H9 (cell line): Measurements from ENCODE around the gene TEAD1. TPM values are rescaled to one million over a fixed set of nuclear protein-coding genes. Genes with fewer than 3 reads are reported as not detected.

Source experiments
- DNase-seq: peaks from one replicate; pipeline ENCODE4 v3.0.0-alpha.2; 2017
- H2AFZ ChIP-seq: one replicate; pipeline ENCODE4 v1.6.1; 2013; ENCODE audit warnings: mild to moderate bottlenecking, low read length, control low read depth, moderate library complexity
- H2AK5ac ChIP-seq: 2 replicates; pipeline ENCODE4 v1.6.1; 2013; ENCODE audit warnings: low read length, control low read depth, mixed read lengths; ENCODE audit not compliant: insufficient read length
- H2BK120ac ChIP-seq: one replicate; pipeline ENCODE4 v1.6.1; 2013; ENCODE audit warnings: low read depth, mild to moderate bottlenecking, low read length, control low read depth, inconsistent platforms; ENCODE audit not compliant: poor library complexity, severe bottlenecking
- H2BK12ac ChIP-seq: 2 replicates; pipeline ENCODE4 v1.6.1; 2013; ENCODE audit warnings: low read length, control low read depth, mixed read lengths, low read depth; ENCODE audit not compliant: insufficient read length
- H2BK15ac ChIP-seq: 2 replicates; pipeline ENCODE4 v1.6.1; 2013; ENCODE audit warnings: low read depth, low read length, control low read depth
- H2BK20ac ChIP-seq: one replicate; pipeline ENCODE4 v1.6.1; 2013; ENCODE audit warnings: low read depth, mild to moderate bottlenecking, low read length, control low read depth, inconsistent platforms; ENCODE audit not compliant: poor library complexity, severe bottlenecking
- H2BK5ac ChIP-seq: 2 replicates; pipeline ENCODE4 v1.6.1; 2013; ENCODE audit warnings: low read length, control low read depth, mixed read lengths; ENCODE audit not compliant: insufficient read length
- H3K14ac ChIP-seq: 2 replicates; pipeline ENCODE4 v1.6.1; 2013; ENCODE audit warnings: low read length, control low read depth; ENCODE audit not compliant: insufficient read depth
- H3K18ac ChIP-seq: 2 replicates; pipeline ENCODE4 v1.6.1; 2013; ENCODE audit warnings: low read depth, mild to moderate bottlenecking, mixed read lengths, low read length, control low read depth; ENCODE audit not compliant: insufficient read length
- H3K23ac ChIP-seq: 2 replicates; pipeline ENCODE4 v1.6.1; 2013; ENCODE audit warnings: low read length, control low read depth, mixed read lengths, low read depth; ENCODE audit not compliant: insufficient read length
- H3K23me2 ChIP-seq: 2 replicates; pipeline ENCODE4 v1.6.1; 2013; ENCODE audit warnings: low read depth, mild to moderate bottlenecking, mixed read lengths, low read length, control low read depth; ENCODE audit not compliant: insufficient read length, poor library complexity, severe bottlenecking
- H3K27ac ChIP-seq: 2 replicates; pipeline ENCODE4 v1.5.1; 2013; ENCODE audit warnings: low read length, control low read depth, mixed read lengths, low read depth; ENCODE audit not compliant: insufficient read length
- H3K27me3 ChIP-seq: 2 replicates; pipeline ENCODE4 v1.6.1; 2013; ENCODE audit warnings: low read length, control low read depth, inconsistent platforms; ENCODE audit not compliant: insufficient read depth
- H3K4ac ChIP-seq: 2 replicates; pipeline ENCODE4 v1.6.1; 2013; ENCODE audit warnings: low read depth, mild to moderate bottlenecking, control low read depth, inconsistent platforms, low read length, moderate library complexity
- H3K4me1 ChIP-seq: 2 replicates; pipeline ENCODE4 v1.6.1; 2013; ENCODE audit warnings: low read length, control low read depth, inconsistent platforms; ENCODE audit not compliant: insufficient read depth
- H3K4me2 ChIP-seq: 2 replicates; pipeline ENCODE4 v1.6.1; 2013; ENCODE audit warnings: low read length, control low read depth, mixed read lengths; ENCODE audit not compliant: insufficient read length, insufficient read depth
- H3K56ac ChIP-seq: 2 replicates; pipeline ENCODE4 v1.6.1; 2013; ENCODE audit warnings: low read depth, mild to moderate bottlenecking, mixed read lengths, low read length, control low read depth; ENCODE audit not compliant: insufficient read length
- H3K79me1 ChIP-seq: 2 replicates; pipeline ENCODE4 v1.6.1; 2013; ENCODE audit warnings: low read depth, mild to moderate bottlenecking, moderate library complexity, low read length, control low read depth, inconsistent platforms; ENCODE audit not compliant: insufficient read depth, poor library complexity, severe bottlenecking
- H3K79me2 ChIP-seq: 2 replicates; pipeline ENCODE4 v1.6.1; 2013; ENCODE audit warnings: low read length, control low read depth, inconsistent platforms; ENCODE audit not compliant: insufficient read depth
- H3K9ac ChIP-seq: 2 replicates; pipeline ENCODE4 v1.6.1; 2013; ENCODE audit warnings: low read length, control low read depth, mixed read lengths; ENCODE audit not compliant: insufficient read length; ENCODE audit errors: extremely low read depth
- H3K9me3 ChIP-seq: one replicate; pipeline ENCODE4 v1.6.1; 2013; ENCODE audit warnings: low read depth, low read length, inconsistent platforms; ENCODE audit not compliant: control insufficient read depth
- H3T11ph ChIP-seq: one replicate; pipeline ENCODE4 v1.6.1; 2013; ENCODE audit warnings: mild to moderate bottlenecking, low read length, control low read depth, inconsistent platforms
- H4K20me1 ChIP-seq: one replicate; pipeline ENCODE4 v1.6.1; 2013; ENCODE audit not compliant: control insufficient read depth, insufficient read length, insufficient read depth
- H4K5ac ChIP-seq: 2 replicates; pipeline ENCODE4 v1.6.1; 2013; ENCODE audit warnings: low read depth, mild to moderate bottlenecking, mixed read lengths, low read length, control low read depth; ENCODE audit not compliant: insufficient read length
- H4K8ac ChIP-seq: replicated peaks from 2 replicates; pipeline ENCODE4 v1.6.1; 2013; ENCODE audit warnings: low read length, control low read depth, mixed read lengths, low read depth; ENCODE audit not compliant: insufficient read length
- H4K91ac ChIP-seq: 2 replicates; pipeline ENCODE4 v1.6.1; 2013; ENCODE audit warnings: low read depth, mild to moderate bottlenecking, moderate library complexity, mixed read lengths, low read length, control low read depth; ENCODE audit not compliant: insufficient read length
- H3K27ac Mint-ChIP-seq, 3 experiments: 2 replicates in 2 of 3; 3 replicates in 1 of 3; pipeline ENCODE4 v1.8.0; 2020 to 2021; ENCODE audit warnings: mixed read lengths in 3 of 3, mild to moderate bottlenecking in 1 of 3, moderate library complexity in 1 of 3
- H3K27me3 Mint-ChIP-seq: 2 replicates; pipeline ENCODE4 v1.8.0; 2021; ENCODE audit warnings: low read depth, mild to moderate bottlenecking, moderate library complexity, mixed read lengths
- H3K36me3 Mint-ChIP-seq, 3 experiments: 2 replicates in 2 of 3; 3 replicates in 1 of 3; pipeline ENCODE4 v1.8.0; 2020 to 2021; ENCODE audit warnings: low read depth in 3 of 3, mixed read lengths in 3 of 3; ENCODE audit not compliant: insufficient read depth in 1 of 3
- H3K4me1 Mint-ChIP-seq, 2 experiments: 2 replicates each; pipeline ENCODE4 v1.8.0; 2020; ENCODE audit warnings: mixed read lengths in 2 of 2
- H3K4me3 Mint-ChIP-seq, 2 experiments: 2 replicates in 1 of 2; 3 replicates in 1 of 2; pipeline ENCODE4 v1.8.0; 2020 to 2021; ENCODE audit warnings: mild to moderate bottlenecking in 2 of 2, mixed read lengths in 2 of 2, moderate library complexity in 1 of 2
- H3K9me3 Mint-ChIP-seq, 2 experiments: 2 replicates in 1 of 2; 3 replicates in 1 of 2; pipeline ENCODE4 v1.8.0; 2020; ENCODE audit warnings: mild to moderate bottlenecking in 2 of 2, mixed read lengths in 2 of 2, moderate library complexity in 1 of 2
- WGBS: extraction: QIAGEN DNeasy Blood & Tissue Kit; methylation state at CpG from one replicate; pipeline ENCODE4 v1.1.7; 2013; ENCODE audit warnings: missing lambda C conversion rate, low lambda C conversion rate, mixed read lengths; ENCODE audit not compliant: insufficient read length; ENCODE audit errors: extremely low coverage; 5-methylcytosine and 5-hydroxymethylcytosine counted together
- total RNA-seq: library from RNA; stranded (reverse); gene quantifications from 2 replicates; pipeline ENCODE4 v1.2.1, GENCODE V29; 2021
- TF ChIP-seq, protein P1 (sequence below): fragments of 200-600 bp; sonication (generic); conservative IDR thresholded peaks from 3 replicates; pipeline ENCODE4 v1.8.0; 2021; ENCODE audit warnings: antibody characterized with exemption, mild to moderate bottlenecking

TEAD1 gene
- total RNA-seq, 1 experiment from 2014 or later: 75.1 TPM

GRCh38 chr11:12815129-12815480 is 140.9 kb downstream of the TEAD1 start:
- Histone ChIP-seq H4K20me1 (no peaks in the 10 kb centered on the region), H4K5ac (no peak overlapping the region), H4K91ac (no peak overlapping the region), H3K4ac (no peak overlapping the region), H3K27ac (no peak overlapping the region), H2BK5ac (no peak overlapping the region), H2AK5ac (no peak overlapping the region), H3K23me2 (no peaks in the 10 kb centered on the region), H2BK20ac (no peak overlapping the region), H3K9me3 (no peaks in the 10 kb centered on the region), H2AFZ (no peak overlapping the region), H3K4me1 (peaks cover 2% of the 10 kb centered on the region; the same call in 1 of the 2 replicates), H3K18ac (no peak overlapping the region), H3K4me2 (no peak overlapping the region), H3K79me1 (peaks cover 9% of the 10 kb centered on the region), H3K27me3 (no peaks in the 10 kb centered on the region), H2BK120ac (no peak overlapping the region), H3T11ph (no peak overlapping the region), H3K14ac (no peak overlapping the region), H3K79me2 (peaks cover 5% of the 10 kb centered on the region; the same call in 1 of the 2 replicates), H3K23ac (no peak overlapping the region), H2BK15ac (no peak overlapping the region), H2BK12ac (no peak overlapping the region), H4K8ac (no peak overlapping the region), H3K9ac (no peak overlapping the region), H3K56ac (no peak overlapping the region)
- Mint-ChIP-seq H3K27ac (no peak overlapping the region), H3K4me3 (no peak overlapping the region), H3K27me3 (no peaks in the 10 kb centered on the region), H3K36me3 (peaks cover 0 to 5% (median 0%) of the 10 kb centered on the region in 3 experiments; a peak in 2 of 7 replicates), H3K4me1 (peaks cover 32 to 44% of the 10 kb centered on the region in 2 experiments), H3K9me3 (no peaks in the 10 kb centered on the region)
- no peak for DNase-seq
- WGBS: 100% methylated on average over 1 of the region's 3 CpGs
- TF ChIP-seq, protein P1, sequence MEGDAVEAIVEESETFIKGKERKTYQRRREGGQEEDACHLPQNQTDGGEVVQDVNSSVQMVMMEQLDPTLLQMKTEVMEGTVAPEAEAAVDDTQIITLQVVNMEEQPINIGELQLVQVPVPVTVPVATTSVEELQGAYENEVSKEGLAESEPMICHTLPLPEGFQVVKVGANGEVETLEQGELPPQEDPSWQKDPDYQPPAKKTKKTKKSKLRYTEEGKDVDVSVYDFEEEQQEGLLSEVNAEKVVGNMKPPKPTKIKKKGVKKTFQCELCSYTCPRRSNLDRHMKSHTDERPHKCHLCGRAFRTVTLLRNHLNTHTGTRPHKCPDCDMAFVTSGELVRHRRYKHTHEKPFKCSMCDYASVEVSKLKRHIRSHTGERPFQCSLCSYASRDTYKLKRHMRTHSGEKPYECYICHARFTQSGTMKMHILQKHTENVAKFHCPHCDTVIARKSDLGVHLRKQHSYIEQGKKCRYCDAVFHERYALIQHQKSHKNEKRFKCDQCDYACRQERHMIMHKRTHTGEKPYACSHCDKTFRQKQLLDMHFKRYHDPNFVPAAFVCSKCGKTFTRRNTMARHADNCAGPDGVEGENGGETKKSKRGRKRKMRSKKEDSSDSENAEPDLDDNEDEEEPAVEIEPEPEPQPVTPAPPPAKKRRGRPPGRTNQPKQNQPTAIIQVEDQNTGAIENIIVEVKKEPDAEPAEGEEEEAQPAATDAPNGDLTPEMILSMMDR: no peak
